Stimulated activated naive CD8-positive, alpha-beta T cell treated with anti-CD3 and anti-CD28 coated beads, Interleukin-15, amount 100 ng/mL, for 72 hours (primary cell): Measurements from ENCODE around the gene COMMD3.
A peak's percentile ranks its signal among the peaks of the same experiment; 100 is the strongest.
"Not testable (repeated sequence)": the region's sequence is repeated elsewhere in the genome, so short reads cannot be mapped to it uniquely, and the experiment has no call there.

Experiments
- ATAC-seq: fragments of 150-1000 bp; cut with Tn5 transposase; 2 replicates; pipeline ENCODE4 v1.10.0; 2021; ENCODE audit warnings: mild to moderate bottlenecking, moderate library complexity
- DNase-seq, 2 donors: peaks; one replicate each; pipeline ENCODE4 v3.0.0; 2021 to 2022
- H3K27ac Mint-ChIP-seq, 2 donors: one replicate each; pipeline ENCODE4 v1.8.0; 2022; ENCODE audit warnings: mild to moderate bottlenecking in 2 of 2, mixed read lengths in 2 of 2, moderate library complexity in 2 of 2
- H3K27me3 Mint-ChIP-seq: one replicate; pipeline ENCODE4 v1.8.0; 2022; ENCODE audit warnings: mixed read lengths
- H3K4me1 Mint-ChIP-seq: one replicate; pipeline ENCODE4 v1.8.0; 2022; ENCODE audit warnings: mild to moderate bottlenecking, mixed read lengths
- H3K4me3 Mint-ChIP-seq, 2 donors: one replicate each; pipeline ENCODE4 v1.8.0; 2022; ENCODE audit warnings: mild to moderate bottlenecking in 2 of 2, mixed read lengths in 2 of 2, moderate library complexity in 1 of 2
- H3K9me3 Mint-ChIP-seq, 2 donors: one replicate each; pipeline ENCODE4 v1.8.0; 2022; ENCODE audit warnings: mixed read lengths in 2 of 2

COMMD3 gene

GRCh38 chr10:22341190-22341925 lies 25.2 kb downstream of the COMMD3 start:
- H3K4me3 Mint-ChIP-seq: peak overlapping the region; percentile 72 to 78
- peaks cover 84% of the 10 kb centered on the region for H3K27me3 Mint-ChIP-seq
- peaks cover 0 to 3% of the 10 kb centered on the region in 2 donors for H3K9me3 Mint-ChIP-seq
- DNase-seq (no peak), ATAC-seq (peak; percentile 29)
- peak overlapping the region in 1 of 2 donors; percentile 80 for H3K27ac Mint-ChIP-seq
- H3K4me1 Mint-ChIP-seq: peaks cover 35% of the 10 kb centered on the region

GRCh38 chr10:22341926-22342196 lies 25.7 kb downstream of the COMMD3 start:
- Mint-ChIP-seq H3K27me3 (peaks cover 84% of the 10 kb centered on the region), H3K4me1 (peaks cover 30% of the 10 kb centered on the region), H3K4me3 (no peak overlapping the region), H3K27ac (no peak overlapping the region), H3K9me3 (peaks cover 0 to 5% of the 10 kb centered on the region in 2 donors)
- DNase-seq: no peak
- no peak for ATAC-seq

- H3K9me3 Mint-ChIP-seq: peaks cover 0 to 5% of the 10 kb centered on the region in 2 donors
- H3K27ac Mint-ChIP-seq: no peak overlapping the region
- peaks cover 25% of the 10 kb centered on the region for H3K4me1 Mint-ChIP-seq
- ATAC-seq: no peak
- H3K4me3 Mint-ChIP-seq: no peak overlapping the region
- H3K27me3 Mint-ChIP-seq: peaks cover 84% of the 10 kb centered on the region
- DNase-seq: no peak
These were observed 26.2 kb downstream of the COMMD3 start for GRCh38 chr10:22342421-22342820.

- Mint-ChIP-seq H3K27ac (no peak overlapping the region), H3K4me1 (peaks cover 24% of the 10 kb centered on the region), H3K27me3 (peaks cover 73% of the 10 kb centered on the region), H3K4me3 (no peak overlapping the region), H3K9me3 (peaks cover 0 to 5% of the 10 kb centered on the region in 2 donors)
- no peak for DNase-seq
- no peak for ATAC-seq
These were observed 27.5 kb downstream of the COMMD3 start for GRCh38 chr10:22343731-22344130.

- H3K4me1 Mint-ChIP-seq: peaks cover 24% of the 10 kb centered on the region
- peak overlapping the region in 1 of 2 donors; percentile 78 for H3K4me3 Mint-ChIP-seq
- DNase-seq (no peak), ATAC-seq (no peak)
- H3K27ac Mint-ChIP-seq: no peak overlapping the region
- peaks cover 0 to 5% of the 10 kb centered on the region in 2 donors for H3K9me3 Mint-ChIP-seq
- peaks cover 73% of the 10 kb centered on the region for H3K27me3 Mint-ChIP-seq
These were observed 28.1 kb downstream of the COMMD3 start for GRCh38 chr10:22344249-22344648.

GRCh38 chr10:22344781-22345300 lies 28.7 kb downstream of the COMMD3 start:
- no peak overlapping the region for H3K27ac Mint-ChIP-seq
- peaks cover 23% of the 10 kb centered on the region for H3K4me1 Mint-ChIP-seq
- peaks cover 0 to 5% of the 10 kb centered on the region in 2 donors for H3K9me3 Mint-ChIP-seq
- ATAC-seq (no peak), DNase-seq (peak in 1 of 2 donors; percentile 14)
- peaks cover 71% of the 10 kb centered on the region for H3K27me3 Mint-ChIP-seq
- H3K4me3 Mint-ChIP-seq: peak overlapping the region; percentile 78 to 85

GRCh38 chr10:22345301-22346095 lies 29.3 kb downstream of the COMMD3 start, which contains the start of gene SPAG6:
SPAG6 (plus strand) TSS chr10:22345496; CDS start chr10:22345612, 116 bp downstream.
- Mint-ChIP-seq H3K9me3 (peaks cover 0 to 5% of the 10 kb centered on the region in 2 donors), H3K27ac (peak within 1 kb of the TSS in 1 of 2 donors; percentile 63), H3K27me3 (peaks cover 72% of the 10 kb centered on the region), H3K4me1 (peaks cover 19% of the 10 kb centered on the region), H3K4me3 (peak within 1 kb of the TSS; percentile 78 to 85)
- DNase-seq: peak; percentile 55 to 78
- peak; percentile 75 for ATAC-seq

- Mint-ChIP-seq H3K27ac (peak overlapping the region in 1 of 2 donors; percentile 63), H3K4me3 (peak overlapping the region; percentile 72 to 85), H3K4me1 (peaks cover 18% of the 10 kb centered on the region), H3K9me3 (peaks cover 0 to 5% of the 10 kb centered on the region in 2 donors), H3K27me3 (peaks cover 79% of the 10 kb centered on the region)
- no peak for ATAC-seq
- DNase-seq: no peak
These were observed 30.0 kb downstream of the COMMD3 start for GRCh38 chr10:22346096-22346661.

- no peak overlapping the region for H3K4me3 Mint-ChIP-seq
- H3K4me1 Mint-ChIP-seq: peaks cover 7% of the 10 kb centered on the region
- H3K27me3 Mint-ChIP-seq: peaks cover 62% of the 10 kb centered on the region
- no peak for ATAC-seq
- no peak for DNase-seq
- H3K9me3 Mint-ChIP-seq: peaks cover 0 to 5% of the 10 kb centered on the region in 2 donors
- H3K27ac Mint-ChIP-seq: no peak overlapping the region
These were observed 33.6 kb downstream of the COMMD3 start for GRCh38 chr10:22349755-22350154.

GRCh38 chr10:22351131-22351703 lies 35.0 kb downstream of the COMMD3 start:
- peaks cover 0 to 4% of the 10 kb centered on the region in 2 donors for H3K9me3 Mint-ChIP-seq
- H3K27ac Mint-ChIP-seq: no peak overlapping the region
- no peaks in the 10 kb centered on the region for H3K4me1 Mint-ChIP-seq
- no peak for ATAC-seq
- peaks cover 47% of the 10 kb centered on the region for H3K27me3 Mint-ChIP-seq
- DNase-seq: no peak
- H3K4me3 Mint-ChIP-seq: no peak overlapping the region

GRCh38 chr10:22356324-22356873 lies 40.2 kb downstream of the COMMD3 start:
- no peak overlapping the region for H3K4me3 Mint-ChIP-seq
- ATAC-seq: no peak
- no peak overlapping the region for H3K27ac Mint-ChIP-seq
- peaks cover 7% of the 10 kb centered on the region for H3K4me1 Mint-ChIP-seq
- H3K27me3 Mint-ChIP-seq: peaks cover 16% of the 10 kb centered on the region
- no peak for DNase-seq
- H3K9me3 Mint-ChIP-seq: no peaks in the 10 kb centered on the region

GRCh38 chr10:22357770-22358169 lies 41.6 kb downstream of the COMMD3 start:
- H3K27me3 Mint-ChIP-seq: peaks cover 13% of the 10 kb centered on the region
- ATAC-seq, H3K4me1 Mint-ChIP-seq, H3K4me3 Mint-ChIP-seq, H3K9me3 Mint-ChIP-seq, DNase-seq, H3K27ac Mint-ChIP-seq: not testable (repeated sequence)

GRCh38 chr10:22363305-22363704 lies 47.1 kb downstream of the COMMD3 start:
- peaks cover 9% of the 10 kb centered on the region for H3K27me3 Mint-ChIP-seq
- H3K27ac Mint-ChIP-seq: no peak overlapping the region
- H3K4me1 Mint-ChIP-seq: peaks cover 29% of the 10 kb centered on the region
- ATAC-seq: peak; percentile 89
- peak overlapping the region in 1 of 2 donors; percentile 23 for H3K4me3 Mint-ChIP-seq
- peak in 1 of 2 donors; percentile 56 for DNase-seq
- peaks cover 0 to 5% of the 10 kb centered on the region in 2 donors for H3K9me3 Mint-ChIP-seq

- peaks cover 9% of the 10 kb centered on the region for H3K27me3 Mint-ChIP-seq
- H3K4me1 Mint-ChIP-seq: peaks cover 37% of the 10 kb centered on the region
- ATAC-seq: no peak
- no peak for DNase-seq
- no peak overlapping the region for H3K4me3 Mint-ChIP-seq
- peaks cover 0 to 5% of the 10 kb centered on the region in 2 donors for H3K9me3 Mint-ChIP-seq
- peak overlapping the region in 1 of 2 donors; percentile 19 for H3K27ac Mint-ChIP-seq
These were observed 48.4 kb downstream of the COMMD3 start for GRCh38 chr10:22364407-22365140.
